ENCODE measurements around the gene TRAPPC5.
A peak's percentile ranks its signal among the peaks of the same experiment; 100 is the strongest.

The TRAPPC5 gene

DNA sequence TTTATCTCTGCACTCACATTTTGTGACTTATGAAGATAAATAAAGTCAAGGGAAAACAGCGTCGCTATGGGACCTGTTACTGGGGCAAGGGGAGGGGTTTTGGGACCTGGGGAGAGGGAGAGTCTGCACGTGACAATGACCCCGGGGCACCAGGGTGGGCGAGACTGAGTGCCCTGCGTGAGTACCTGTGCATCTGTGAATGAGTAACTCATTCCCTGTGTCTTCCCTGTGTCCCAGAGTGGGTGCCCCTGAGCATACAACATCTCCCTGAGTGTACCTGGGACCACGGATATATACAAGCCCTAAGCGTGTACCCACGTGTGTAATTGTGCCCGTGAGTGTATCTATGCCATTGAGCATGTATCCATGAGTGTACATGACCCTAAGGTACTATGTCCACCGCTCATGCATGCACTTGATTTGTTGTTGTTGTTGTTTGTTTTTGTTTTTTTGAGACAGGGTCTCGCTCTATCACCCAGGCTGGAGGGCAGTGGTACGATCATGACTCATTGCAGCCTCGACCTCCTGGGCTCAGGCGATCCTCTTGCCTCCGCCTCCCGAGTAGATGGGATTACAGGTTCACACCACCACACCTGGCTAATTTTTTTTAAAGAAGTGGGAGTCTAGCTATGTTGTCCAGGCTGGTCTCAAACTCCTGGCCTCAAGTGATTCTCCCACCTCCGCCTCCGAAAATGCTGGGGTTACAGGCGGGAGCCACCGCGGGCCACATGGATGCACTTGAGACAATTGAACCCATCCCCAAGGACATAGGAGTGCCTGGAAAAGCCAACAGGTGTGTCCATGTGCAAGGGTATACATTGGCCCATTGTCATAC is 645 bp upstream of the TRAPPC5 start:
- Histone ChIP-seq H4K20me1 (ENCODE audit: insufficient read depth, low read length) (no peaks in the 10 kb centered on the region), H3K4me2 (ENCODE audit: low read depth, low read length) (peak overlapping the region; percentile 99), H3K36me3 (replicated peaks; ENCODE audit: insufficient read depth, low read length) (no peaks in the 10 kb centered on the region), H3K9ac (ENCODE audit: low read length) (no peak overlapping the region), H3K4me3 (ENCODE audit: low read length) (peak overlapping the region; percentile 100), H3K9me3 (replicated peaks; ENCODE audit: insufficient read depth, low read length) (no peaks in the 10 kb centered on the region), H3K79me2 (ENCODE audit: low read length) (peaks cover 13% of the 10 kb centered on the region), H3F3A (ENCODE audit: insufficient read depth, low read length) (no peaks in the 10 kb centered on the region), H3K27me3 (replicated peaks; ENCODE audit: insufficient read depth, low read length) (peaks cover 42% of the 10 kb centered on the region), H3K9me2 (replicated peaks; ENCODE audit: insufficient read depth, low read length) (no peaks in the 10 kb centered on the region), H3K27ac (ENCODE audit: low read length) (no peak overlapping the region), H2AFZ (ENCODE audit: low read length) (peak overlapping the region; percentile 81), H3K4me1 (ENCODE audit: low read length) (0 out of 2 replicates have a peak, but pooled peaks cover 3% of the 10 kb centered on the region)
- TF ChIP-seq, protein P1, sequence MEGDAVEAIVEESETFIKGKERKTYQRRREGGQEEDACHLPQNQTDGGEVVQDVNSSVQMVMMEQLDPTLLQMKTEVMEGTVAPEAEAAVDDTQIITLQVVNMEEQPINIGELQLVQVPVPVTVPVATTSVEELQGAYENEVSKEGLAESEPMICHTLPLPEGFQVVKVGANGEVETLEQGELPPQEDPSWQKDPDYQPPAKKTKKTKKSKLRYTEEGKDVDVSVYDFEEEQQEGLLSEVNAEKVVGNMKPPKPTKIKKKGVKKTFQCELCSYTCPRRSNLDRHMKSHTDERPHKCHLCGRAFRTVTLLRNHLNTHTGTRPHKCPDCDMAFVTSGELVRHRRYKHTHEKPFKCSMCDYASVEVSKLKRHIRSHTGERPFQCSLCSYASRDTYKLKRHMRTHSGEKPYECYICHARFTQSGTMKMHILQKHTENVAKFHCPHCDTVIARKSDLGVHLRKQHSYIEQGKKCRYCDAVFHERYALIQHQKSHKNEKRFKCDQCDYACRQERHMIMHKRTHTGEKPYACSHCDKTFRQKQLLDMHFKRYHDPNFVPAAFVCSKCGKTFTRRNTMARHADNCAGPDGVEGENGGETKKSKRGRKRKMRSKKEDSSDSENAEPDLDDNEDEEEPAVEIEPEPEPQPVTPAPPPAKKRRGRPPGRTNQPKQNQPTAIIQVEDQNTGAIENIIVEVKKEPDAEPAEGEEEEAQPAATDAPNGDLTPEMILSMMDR (IDR thresholded peaks at IDR 0.05; ENCODE audit: low read length), result no peak
- no peak for TF ChIP-seq EZH2phosphoT487 (IDR thresholded peaks at IDR 0.05; ENCODE audit: low read length)
- no peak for TF ChIP-seq EZH2 (optimal IDR thresholded peaks at IDR 0.05; ENCODE audit: low read depth, low read length)
- DNase-seq, result no peak

DNA sequence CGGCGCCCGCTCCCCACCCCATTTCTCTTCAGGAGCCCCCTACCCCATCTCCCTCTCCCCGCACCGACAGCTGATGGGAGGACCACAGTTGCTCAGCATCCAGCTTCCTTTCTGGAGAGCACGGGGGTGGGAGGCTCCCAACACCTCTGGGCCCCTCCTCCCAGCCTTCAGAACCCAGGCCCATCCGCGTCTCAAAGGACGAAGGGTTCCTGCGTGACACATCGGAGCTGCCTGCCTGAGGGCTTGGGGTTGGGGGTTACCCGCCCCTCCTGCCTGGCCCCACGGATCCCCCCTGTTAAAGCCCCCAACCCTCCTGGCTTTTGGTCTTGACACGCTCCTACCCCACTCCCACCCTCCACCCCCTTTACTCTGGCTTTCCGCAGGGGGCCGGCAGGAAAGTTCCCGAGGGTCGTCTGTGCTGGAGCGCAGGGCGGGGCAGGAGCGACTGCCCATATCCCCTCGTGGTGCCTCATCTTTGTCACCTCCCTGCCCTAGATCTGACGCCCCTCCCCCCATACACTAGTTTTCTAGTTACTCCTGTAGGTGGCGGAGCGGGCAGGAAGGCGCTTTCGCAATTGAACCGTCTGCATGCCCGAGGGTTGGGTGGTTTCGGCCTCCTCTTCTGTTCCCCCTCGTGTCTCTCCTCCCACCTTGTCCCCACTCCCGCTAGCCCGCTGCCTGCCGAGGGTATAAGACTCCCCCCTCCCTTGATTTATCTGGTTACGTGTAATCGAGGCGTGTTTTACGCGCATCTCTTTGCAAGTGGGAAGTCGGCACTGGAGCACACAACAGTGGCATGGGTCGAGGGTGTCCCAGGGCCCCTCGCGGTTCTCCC is 924 bp downstream of the TRAPPC5 start:
- no peaks in the 10 kb centered on the region for H4K20me1 ChIP-seq (ENCODE audit: insufficient read depth, low read length)
- H3K4me3 ChIP-seq (ENCODE audit: low read length), result peak overlapping the region; percentile 100
- no peak for TF ChIP-seq EZH2 (optimal IDR thresholded peaks at IDR 0.05; ENCODE audit: low read depth, low read length)
- TF ChIP-seq, protein P1 (IDR thresholded peaks at IDR 0.05; ENCODE audit: low read length), result no peak
- no peak for TF ChIP-seq EZH2phosphoT487 (IDR thresholded peaks at IDR 0.05; ENCODE audit: low read length)
- H3K4me2 ChIP-seq (ENCODE audit: low read depth, low read length), result peak overlapping the region; percentile 99
- H3F3A ChIP-seq (ENCODE audit: insufficient read depth, low read length), result no peaks in the 10 kb centered on the region
- peak; percentile 30 for DNase-seq
- 0 out of 2 replicates have a peak, but pooled peaks cover 3% of the 10 kb centered on the region for H3K4me1 ChIP-seq (ENCODE audit: low read length)
- peak overlapping the region; percentile 92 for H3K9ac ChIP-seq (ENCODE audit: low read length)
- H3K36me3 ChIP-seq (replicated peaks; ENCODE audit: insufficient read depth, low read length), result no peaks in the 10 kb centered on the region
- H3K9me3 ChIP-seq (replicated peaks; ENCODE audit: insufficient read depth, low read length), result no peaks in the 10 kb centered on the region
- peak overlapping the region; percentile 100 for H2AFZ ChIP-seq (ENCODE audit: low read length)
- peaks cover 32% of the 10 kb centered on the region for H3K27me3 ChIP-seq (replicated peaks; ENCODE audit: insufficient read depth, low read length)
- H3K9me2 ChIP-seq (replicated peaks; ENCODE audit: insufficient read depth, low read length), result no peaks in the 10 kb centered on the region
- H3K79me2 ChIP-seq (ENCODE audit: low read length), result peaks cover 13% of the 10 kb centered on the region
- H3K27ac ChIP-seq (ENCODE audit: low read length), result no peak overlapping the region

DNA sequence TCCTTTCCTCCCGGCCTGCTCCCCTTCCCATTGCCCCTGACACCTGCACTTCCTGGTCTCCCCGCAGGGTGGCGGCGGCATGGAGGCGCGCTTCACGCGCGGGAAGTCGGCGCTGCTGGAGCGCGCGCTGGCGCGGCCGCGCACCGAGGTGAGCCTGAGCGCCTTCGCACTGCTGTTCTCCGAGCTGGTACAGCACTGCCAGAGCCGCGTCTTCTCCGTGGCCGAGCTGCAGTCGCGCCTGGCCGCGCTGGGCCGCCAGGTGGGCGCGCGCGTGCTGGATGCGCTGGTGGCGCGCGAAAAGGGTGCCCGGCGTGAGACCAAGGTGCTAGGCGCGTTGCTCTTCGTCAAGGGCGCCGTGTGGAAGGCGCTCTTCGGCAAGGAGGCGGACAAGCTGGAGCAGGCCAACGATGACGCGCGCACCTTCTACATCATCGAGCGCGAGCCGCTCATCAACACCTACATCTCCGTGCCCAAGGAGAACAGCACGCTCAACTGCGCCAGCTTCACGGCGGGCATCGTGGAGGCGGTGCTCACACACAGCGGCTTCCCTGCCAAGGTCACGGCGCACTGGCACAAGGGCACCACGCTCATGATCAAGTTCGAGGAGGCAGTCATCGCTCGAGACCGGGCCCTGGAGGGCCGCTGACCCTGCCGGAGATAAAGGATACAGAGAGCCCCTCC is 1.7 kb downstream of the TRAPPC5 start:
- Histone ChIP-seq H3K27me3 (replicated peaks; ENCODE audit: insufficient read depth, low read length) (peaks cover 31% of the 10 kb centered on the region), H3K4me1 (ENCODE audit: low read length) (0 out of 2 replicates have a peak, but pooled peaks cover 3% of the 10 kb centered on the region), H3K79me2 (ENCODE audit: low read length) (peaks cover 13% of the 10 kb centered on the region), H3K4me2 (ENCODE audit: low read depth, low read length) (no peak overlapping the region), H4K20me1 (ENCODE audit: insufficient read depth, low read length) (no peaks in the 10 kb centered on the region), H2AFZ (ENCODE audit: low read length) (no peak overlapping the region), H3K36me3 (replicated peaks; ENCODE audit: insufficient read depth, low read length) (no peaks in the 10 kb centered on the region), H3K9ac (ENCODE audit: low read length) (no peak overlapping the region), H3K4me3 (ENCODE audit: low read length) (no peak overlapping the region), H3F3A (ENCODE audit: insufficient read depth, low read length) (no peaks in the 10 kb centered on the region), H3K27ac (ENCODE audit: low read length) (no peak overlapping the region), H3K9me2 (replicated peaks; ENCODE audit: insufficient read depth, low read length) (no peaks in the 10 kb centered on the region), H3K9me3 (replicated peaks; ENCODE audit: insufficient read depth, low read length) (no peaks in the 10 kb centered on the region)
- TF ChIP-seq EZH2 (optimal IDR thresholded peaks at IDR 0.05; ENCODE audit: low read depth, low read length), result no peak
- TF ChIP-seq, protein P1 (IDR thresholded peaks at IDR 0.05; ENCODE audit: low read length), result no peak
- TF ChIP-seq EZH2phosphoT487 (IDR thresholded peaks at IDR 0.05; ENCODE audit: low read length), result no peak
- no peak for DNase-seq
